ENCODE measurements around the gene AHSG. TPM values are rescaled to one million over a fixed set of nuclear protein-coding genes. Genes with fewer than 3 reads are reported as not detected.
A peak's percentile ranks its signal among the peaks of the same experiment; 100 is the strongest.
"Not testable (repeated sequence)": the region's sequence is repeated elsewhere in the genome, so short reads cannot be mapped to it uniquely, and the experiment has no call there.

Gene AHSG
- total RNA-seq, 1 experiment from 2014 or later: not detected

GRCh38 chr3:186617036-186617946 lies 4.4 kb downstream of the AHSG start:
- peak; percentile 99 for DNase-seq (ENCODE audit: low spot score)

GRCh38 chr3:186618318-186618938 lies 5.6 kb downstream of the AHSG start:
- DNase-seq (ENCODE audit: low spot score): no peak

GRCh38 chr3:186619787-186620212 lies 6.9 kb downstream of the AHSG start:
- DNase-seq (ENCODE audit: low spot score): no peak

GRCh38 chr3:186620213-186621092 lies 7.6 kb downstream of the AHSG start:
- no peak for DNase-seq (ENCODE audit: low spot score)

- no peak for DNase-seq (ENCODE audit: low spot score)
Observed at GRCh38 chr3:186621894-186622650, 9.2 kb downstream of the AHSG start.

GRCh38 chr3:186622651-186623310 lies 9.9 kb downstream of the AHSG start:
- DNase-seq (ENCODE audit: low spot score): no peak

- DNase-seq (ENCODE audit: low spot score): no peak
Observed at GRCh38 chr3:186624598-186624997, 11.7 kb downstream of the AHSG start.

- no peak for DNase-seq (ENCODE audit: low spot score)
Observed at GRCh38 chr3:186625600-186626042, 12.8 kb downstream of the AHSG start.

GRCh38 chr3:186626254-186626847 lies 13.5 kb downstream of the AHSG start:
- no peak for DNase-seq (ENCODE audit: low spot score)

GRCh38 chr3:186627852-186628414 lies 15.1 kb downstream of the AHSG start:
- no peak for DNase-seq (ENCODE audit: low spot score)

- no peak for DNase-seq (ENCODE audit: low spot score)
Observed at GRCh38 chr3:186628756-186629155, 15.9 kb downstream of the AHSG start.

GRCh38 chr3:186630950-186631641 lies 18.2 kb downstream of the AHSG start:
- DNase-seq (ENCODE audit: low spot score): no peak

- DNase-seq (ENCODE audit: low spot score): no peak
Observed at GRCh38 chr3:186633481-186633880, 20.6 kb downstream of the AHSG start.

GRCh38 chr3:186634207-186634606 lies 21.3 kb downstream of the AHSG start:
- DNase-seq (ENCODE audit: low spot score): not testable (repeated sequence)

- no peak for DNase-seq (ENCODE audit: low spot score)
Observed at GRCh38 chr3:186635532-186635931, 22.7 kb downstream of the AHSG start.

GRCh38 chr3:186636536-186636935 lies 23.7 kb downstream of the AHSG start:
- DNase-seq (ENCODE audit: low spot score): no peak

GRCh38 chr3:186637686-186638085 lies 24.8 kb downstream of the AHSG start:
- DNase-seq (ENCODE audit: low spot score): no peak

GRCh38 chr3:186638259-186638658 lies 25.4 kb downstream of the AHSG start:
- DNase-seq (ENCODE audit: low spot score): no peak

GRCh38 chr3:186639778-186640472 lies 27.1 kb downstream of the AHSG start, which contains the start of gene FETUB:
FETUB (plus strand) TSS chr3:186640399; CDS start chr3:186640461, 62 bp downstream.
- no peak for DNase-seq (ENCODE audit: low spot score)

Data from H4 (cell line).